A549 (cell line): ENCODE results near the gene KATNIP.

Experiments
- ATOH8 ChIP-seq: fragments of 250-450 bp; sonication (Bioruptor Pico); IDR thresholded peaks from 2 replicates; pipeline ENCODE4 v1.5.0; 2020; ENCODE audit warnings: low read depth, mild to moderate bottlenecking, moderate library complexity
- BHLHE40 ChIP-seq: IDR thresholded peaks from 2 replicates; pipeline ENCODE4 v1.6.1; 2012; ENCODE audit warnings: low read depth, low read length, inconsistent platforms
- CBX8 ChIP-seq: fragments of 200-600 bp; sonication (generic); IDR thresholded peaks from 2 replicates; pipeline ENCODE4 v1.6.1; 2016
- CEBPB ChIP-seq, 2 experiments: fragments of >200 bp in 1 of 2; sonication (Bioruptor Twin) in 1 of 2; formaldehyde crosslinking in 1 of 2; IDR thresholded peaks; 2 replicates each; pipeline ENCODE4 v1.6.1; 2012 to 2016
- CHD2 ChIP-seq: fragments of 150-350 bp; IDR thresholded peaks from 2 replicates; pipeline ENCODE4 v1.6.1; 2014; ENCODE audit warnings: low read length; ENCODE audit not compliant: partially characterized antibody
- CTCF ChIP-seq: fragments of >200 bp; sonication (Bioruptor Twin); formaldehyde crosslinking; IDR thresholded peaks from 3 replicates; pipeline ENCODE4 v1.5.1; 2016
- EP300 ChIP-seq, 2 experiments: fragments of >200 bp; sonication (Bioruptor Twin); formaldehyde crosslinking; IDR thresholded peaks; 2 replicates in 1 of 2; 3 replicates in 1 of 2; pipeline ENCODE4 v1.6.1; 2016 to 2017
- FOSL2 ChIP-seq, 2 experiments: fragments of 450-650 bp in 1 of 2; fragments of >200 bp in 1 of 2; sonication (Bioruptor Twin) in 1 of 2; formaldehyde crosslinking; IDR thresholded peaks; 2 replicates each; pipeline versions ENCODE4 v1.5.0 to v1.6.1; 2016 to 2020; ENCODE audit warnings: mild to moderate bottlenecking in 1 of 2, moderate library complexity in 1 of 2
- HDAC2 ChIP-seq: fragments of 200-600 bp; sonication (generic); IDR thresholded peaks from 2 replicates; pipeline ENCODE4 v1.6.1; 2016
- HMGXB4 ChIP-seq: fragments of 250-450 bp; sonication (Bioruptor Pico); IDR thresholded peaks from 2 replicates; pipeline ENCODE4 v1.5.0; 2021; ENCODE audit warnings: mild to moderate bottlenecking, moderate library complexity, borderline replicate concordance
- MAX ChIP-seq: IDR thresholded peaks from 2 replicates; pipeline ENCODE4 v1.6.1; 2012
- PBX3 ChIP-seq: IDR thresholded peaks from 2 replicates; pipeline ENCODE4 v1.6.1; 2012
- POLR2A ChIP-seq: IDR thresholded peaks from 2 replicates; pipeline ENCODE4 v1.6.1; 2012; ENCODE audit warnings: mild to moderate bottlenecking, low read length
- RAD21 ChIP-seq, 2 experiments: fragments of >200 bp in 1 of 2; sonication (Bioruptor Twin) in 1 of 2; formaldehyde crosslinking in 1 of 2; IDR thresholded peaks in 1 of 2; conservative IDR thresholded peaks in 1 of 2; 2 replicates in 1 of 2; 3 replicates in 1 of 2; pipeline ENCODE4 v1.6.1; 2012 to 2018; ENCODE audit warnings: inconsistent platforms in 1 of 2

- TF ChIP-seq POLR2A (no peak), CTCF (no peak), FOSL2 (IDR thresholded peaks at IDR 0.05) (no peak), FOSL2 (CRISPR knock-in tag; IDR thresholded peaks at IDR 0.05) (no peak), HMGXB4 (CRISPR knock-in tag) (no peak), CEBPB (IDR thresholded peaks at IDR 0.05) (no peak), BHLHE40 (no peak), CHD2 (no peak), CBX8 (no peak), RAD21 (conservative IDR thresholded peaks at IDR 0.05 in 1 of 2, IDR thresholded peaks at IDR 0.05 in 1 of 2) (no peak), PBX3 (no peak), MAX (no peak), HDAC2 (no peak), EP300 (IDR thresholded peaks at IDR 0.05) (no peak), ATOH8 (CRISPR knock-in tag) (no peak)
Measured at GRCh38 chr16:27508476-27508875, 41.5 kb upstream of the KATNIP start.
